Cardiac fibroblast (primary cell): ENCODE measurements around the gene ARSG.

Source experiments
- DNase-seq, 2 donors: peaks; one replicate each; pipeline versions ENCODE4 v3.0.0 to v3.0.0-alpha.2; 2010; ENCODE audit warnings: low read depth in 2 of 2
- H3K4me3 ChIP-seq, 2 donors: replicated peaks in 1 of 2; 1 replicate in 1 of 2; 2 replicates in 1 of 2; pipeline ENCODE4 v1.5.1; 2011; ENCODE audit warnings: low read depth in 2 of 2, low read length in 2 of 2, mild to moderate bottlenecking in 2 of 2, moderate library complexity in 1 of 2
- TF ChIP-seq, protein P1 (sequence below): IDR thresholded peaks from one replicate; pipeline ENCODE4 v1.5.1; 2011; ENCODE audit warnings: low read depth, mild to moderate bottlenecking, low read length, inconsistent platforms

The ARSG gene

DNA sequence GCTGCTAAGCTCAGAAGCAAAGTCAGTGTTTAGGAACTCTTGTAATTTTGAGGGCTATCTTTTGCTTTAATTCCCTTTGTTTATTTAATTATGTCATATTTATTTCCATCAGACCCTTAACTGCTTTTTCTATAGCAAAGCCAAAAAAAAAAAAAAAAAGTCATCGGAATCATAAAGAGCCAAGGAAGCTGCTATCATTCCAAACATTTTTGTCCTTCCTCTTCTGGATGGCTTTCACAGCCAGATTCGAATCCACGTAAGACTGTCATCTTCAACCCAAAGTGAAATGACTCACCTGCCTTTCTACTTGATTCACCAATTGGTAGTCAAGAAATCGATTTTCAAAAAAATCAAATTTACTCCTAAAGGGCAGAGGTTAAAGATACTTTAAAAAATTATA, 127.6 kb downstream of the ARSG start:
- peak in 1 of 2 donors; percentile 28 for DNase-seq
- TF ChIP-seq, protein P1, sequence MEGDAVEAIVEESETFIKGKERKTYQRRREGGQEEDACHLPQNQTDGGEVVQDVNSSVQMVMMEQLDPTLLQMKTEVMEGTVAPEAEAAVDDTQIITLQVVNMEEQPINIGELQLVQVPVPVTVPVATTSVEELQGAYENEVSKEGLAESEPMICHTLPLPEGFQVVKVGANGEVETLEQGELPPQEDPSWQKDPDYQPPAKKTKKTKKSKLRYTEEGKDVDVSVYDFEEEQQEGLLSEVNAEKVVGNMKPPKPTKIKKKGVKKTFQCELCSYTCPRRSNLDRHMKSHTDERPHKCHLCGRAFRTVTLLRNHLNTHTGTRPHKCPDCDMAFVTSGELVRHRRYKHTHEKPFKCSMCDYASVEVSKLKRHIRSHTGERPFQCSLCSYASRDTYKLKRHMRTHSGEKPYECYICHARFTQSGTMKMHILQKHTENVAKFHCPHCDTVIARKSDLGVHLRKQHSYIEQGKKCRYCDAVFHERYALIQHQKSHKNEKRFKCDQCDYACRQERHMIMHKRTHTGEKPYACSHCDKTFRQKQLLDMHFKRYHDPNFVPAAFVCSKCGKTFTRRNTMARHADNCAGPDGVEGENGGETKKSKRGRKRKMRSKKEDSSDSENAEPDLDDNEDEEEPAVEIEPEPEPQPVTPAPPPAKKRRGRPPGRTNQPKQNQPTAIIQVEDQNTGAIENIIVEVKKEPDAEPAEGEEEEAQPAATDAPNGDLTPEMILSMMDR: no peak
- no peak overlapping the region for H3K4me3 ChIP-seq

DNA sequence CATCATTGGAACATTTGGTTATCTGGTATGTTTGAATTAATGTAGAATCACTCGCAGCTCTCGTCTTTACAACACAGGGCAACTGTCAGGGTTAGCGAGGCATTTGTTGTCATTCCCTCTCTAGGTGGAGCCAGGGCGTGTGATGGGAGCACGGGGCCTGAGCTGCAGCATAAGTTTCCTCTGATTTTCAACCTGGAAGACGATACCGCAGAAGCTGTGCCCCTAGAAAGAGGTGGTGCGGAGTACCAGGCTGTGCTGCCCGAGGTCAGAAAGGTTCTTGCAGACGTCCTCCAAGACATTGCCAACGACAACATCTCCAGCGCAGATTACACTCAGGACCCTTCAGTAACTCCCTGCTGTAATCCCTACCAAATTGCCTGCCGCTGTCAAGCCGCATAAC, 128.8 kb downstream of the ARSG start:
- TF ChIP-seq, protein P1: no peak
- no peak overlapping the region for H3K4me3 ChIP-seq

DNA sequence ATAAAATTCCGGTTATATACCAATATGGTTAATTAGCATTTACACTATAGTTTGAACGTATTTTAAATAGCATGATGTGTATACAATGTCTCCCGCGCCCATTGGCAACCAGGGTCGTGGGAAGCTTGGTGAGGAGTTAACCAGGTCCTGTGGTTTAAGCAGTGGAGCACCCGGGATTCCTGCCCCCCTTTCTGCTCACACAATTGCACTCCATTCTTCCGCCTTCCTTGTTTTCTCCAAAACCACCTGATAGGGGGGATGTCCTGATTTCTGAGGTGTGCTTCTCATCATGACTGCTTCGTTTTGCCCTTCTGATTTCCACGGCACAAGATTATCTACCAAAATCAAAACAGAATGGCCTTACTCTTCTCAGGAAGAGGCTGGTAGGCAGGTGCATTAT, 130.2 kb downstream of the ARSG start:
- TF ChIP-seq, protein P1: no peak
- no peak for DNase-seq

More for the DNA sequence above, 128.8 kb downstream of the ARSG start:
- DNase-seq: no peak

DNA sequence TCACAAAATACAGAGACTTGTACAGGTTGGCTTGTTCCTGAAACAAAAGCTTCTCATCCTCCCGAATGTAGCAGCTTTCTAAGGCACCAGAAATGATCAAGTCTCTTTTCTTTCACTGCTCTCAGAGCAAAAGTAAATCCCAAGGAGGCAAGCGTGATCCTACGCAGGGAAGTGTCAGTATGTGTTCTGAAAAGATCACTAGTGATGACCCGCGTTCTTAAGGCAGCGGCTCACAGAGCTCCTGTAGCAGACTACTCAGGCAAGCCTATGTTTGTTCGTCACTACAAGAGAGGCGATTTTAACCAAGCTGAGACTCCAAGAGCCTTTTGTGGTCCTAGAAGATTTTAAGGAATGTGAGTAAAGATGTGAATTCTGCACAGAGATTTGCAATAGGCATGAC, 131.5 kb downstream of the ARSG start:
- no peak for DNase-seq
- TF ChIP-seq, protein P1: no peak

More for the DNA sequence above, 130.2 kb downstream of the ARSG start:
- no peak overlapping the region for H3K4me3 ChIP-seq

DNA sequence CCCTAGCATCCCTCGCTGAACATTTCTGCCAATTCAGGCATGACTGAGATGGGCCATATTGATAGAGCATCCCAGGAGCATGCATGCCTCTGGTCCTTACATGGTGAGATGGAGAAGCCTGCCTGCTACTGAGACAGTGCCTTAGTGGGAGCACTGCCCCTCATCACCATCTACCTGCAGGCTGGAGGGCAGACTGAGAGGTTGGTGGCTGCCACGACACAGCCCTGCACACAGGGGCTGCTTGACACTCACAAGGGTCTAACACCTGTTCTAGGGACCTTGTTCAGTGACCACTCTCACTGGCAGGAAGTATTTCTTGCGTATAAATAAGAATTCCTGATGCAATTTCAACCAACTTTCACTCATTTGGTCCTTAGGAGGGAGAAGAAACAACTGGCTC, 132.0 kb downstream of the ARSG start:
- no peak overlapping the region for H3K4me3 ChIP-seq
- TF ChIP-seq, protein P1: no peak
- DNase-seq: no peak

More for the DNA sequence above, 131.5 kb downstream of the ARSG start:
- H3K4me3 ChIP-seq: no peak overlapping the region

DNA sequence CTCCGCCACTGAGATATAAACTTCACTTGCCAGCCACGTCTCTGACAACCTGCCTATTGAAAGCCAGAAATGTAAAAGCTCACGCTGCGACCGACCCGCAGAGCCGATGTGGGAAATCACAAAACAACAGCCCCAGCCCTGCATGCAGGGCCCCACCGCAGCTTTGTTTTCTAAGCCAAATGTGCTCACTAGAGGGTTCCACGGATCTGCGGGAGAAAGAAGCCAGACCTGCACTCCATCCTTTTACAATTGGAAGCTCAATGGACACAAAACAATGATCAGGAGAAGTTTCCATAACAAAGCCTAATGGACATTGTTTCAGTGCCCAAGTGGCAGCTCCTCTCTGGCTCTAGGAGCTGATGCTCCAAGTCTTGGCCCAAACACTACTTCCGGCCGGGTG, 132.9 kb downstream of the ARSG start:
- DNase-seq: no peak
- no peak overlapping the region for H3K4me3 ChIP-seq
- TF ChIP-seq, protein P1: no peak

DNA sequence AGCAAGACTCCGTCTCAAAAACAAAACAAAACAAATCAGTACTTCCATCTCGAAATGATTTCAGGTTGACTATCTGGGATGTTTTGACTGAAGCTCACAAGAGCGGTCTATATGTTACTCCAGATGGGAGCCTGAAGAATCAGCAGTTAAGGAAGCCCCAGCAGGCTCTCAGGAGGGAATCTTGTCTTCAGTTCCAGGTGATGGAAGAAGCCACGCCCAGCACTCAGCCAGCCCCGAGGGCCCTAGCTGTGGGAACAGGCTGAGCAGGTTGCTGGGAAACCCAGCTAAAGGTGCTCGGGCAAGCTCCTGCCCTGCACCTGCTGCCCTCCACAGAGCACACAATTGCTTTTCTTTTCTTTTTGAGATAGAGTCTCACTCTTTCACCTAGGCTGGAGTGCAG, 133.6 kb downstream of the ARSG start:
- DNase-seq: no peak

More for the DNA sequence above, 133.6 kb downstream of the ARSG start:
- H3K4me3 ChIP-seq: no peak overlapping the region
- TF ChIP-seq, protein P1: no peak
